GM12878 (cell line): Measurements from ENCODE around the gene HMGB2. TPM values are rescaled to one million over a fixed set of nuclear protein-coding genes. Genes with fewer than 3 reads are reported as not detected.

ENCODE experiments used
- ATAC-seq: fragments of 200-7000 bp; cut with Tn5 transposase; 3 replicates; pipeline ENCODE4 v1.9.1; 2020; ENCODE audit warnings: mild to moderate bottlenecking, moderate library complexity
- BruUV-seq: library from RNA; stranded (reverse); fragments of 400-500 nt; replicated peaks from 2 replicates; lab custom pipeline; 2021; lab: Mats Ljungman, UMichigan
- CTCF ChIA-PET: fragments of 300-600 bp; sonication (Branson Sonifier 250); formaldehyde crosslinking; extraction: SDS; loops from one replicate; lab custom pipeline; 2021; ENCODE audit warnings: inconsistent platforms; lab: Yijun Ruan, JAX
- POLR2A ChIA-PET: fragments of 350-600 bp; formaldehyde crosslinking; extraction: SDS; loops from one replicate; lab custom pipeline; 2021; ENCODE audit warnings: inconsistent platforms; lab: Charles Lee
- RAD21 ChIA-PET: fragments of 300-600 bp; sonication (Branson Sonifier 250); formaldehyde crosslinking; loops from one replicate; lab custom pipeline; 2023; ENCODE audit warnings: antibody characterized with exemption; ENCODE audit not compliant: unreplicated experiment; lab: Charles Lee
- SMC1A ChIA-PET: fragments of 300-600 bp; sonication (Branson Sonifier 250); formaldehyde crosslinking; loops from one replicate; lab custom pipeline; 2023; ENCODE audit not compliant: unreplicated experiment, uncharacterized antibody; lab: Charles Lee
- DNase-seq: peaks from one replicate; pipeline ENCODE4 v3.0.0-alpha.2; 2011; ENCODE audit warnings: low read depth, low spot score
- FAIRE-seq: peaks from 3 replicates; lab custom pipeline; 2011; peaks lifted over from hg19 to GRCh38; lab: Jason Lieb, UNC
- H2AFZ ChIP-seq: 2 replicates; pipeline ENCODE4 v1.6.0; 2011; ENCODE audit warnings: low read depth, low read length, control low read depth; ENCODE audit not compliant: control insufficient read depth
- H3K27ac ChIP-seq: 2 replicates; pipeline ENCODE4 v1.5.1; 2011; ENCODE audit warnings: control low read depth; ENCODE audit not compliant: control insufficient read depth, insufficient read depth
- H3K27me3 ChIP-seq, 2 experiments: replicated peaks in 1 of 2; 2 replicates each; pipeline versions ENCODE4 v1.6.0 to v1.6.1; 2011; ENCODE audit warnings: low read length in 1 of 2; ENCODE audit not compliant: control insufficient read depth in 2 of 2, insufficient read depth in 2 of 2
- H3K36me3 ChIP-seq, 2 experiments: 2 replicates each; pipeline ENCODE4 v1.5.1; 2011; ENCODE audit warnings: low read length in 1 of 2; ENCODE audit not compliant: control insufficient read depth in 2 of 2, insufficient read depth in 2 of 2
- H3K4me1 ChIP-seq: 2 replicates; pipeline ENCODE4 v1.6.1; 2011; ENCODE audit warnings: mild to moderate bottlenecking, low read length, moderate library complexity, mixed read lengths; ENCODE audit not compliant: control insufficient read depth, insufficient read depth
- H3K4me2 ChIP-seq: 2 replicates; pipeline ENCODE4 v1.6.0; 2011; ENCODE audit warnings: control low read depth; ENCODE audit not compliant: control insufficient read depth, insufficient read depth
- H3K4me3 ChIP-seq: fragments of 200-600 bp; sonication (generic); 2 replicates; pipeline ENCODE4 v1.5.1; 2016
- H3K79me2 ChIP-seq: 2 replicates; pipeline ENCODE4 v1.6.0; 2011; ENCODE audit warnings: low read length; ENCODE audit not compliant: control insufficient read depth, insufficient read depth
- H3K9ac ChIP-seq: 2 replicates; pipeline ENCODE4 v1.8.0; 2011; ENCODE audit warnings: low read length, control low read depth, mixed read lengths; ENCODE audit not compliant: control insufficient read depth, insufficient read depth
- H3K9me3 ChIP-seq: replicated peaks from 3 replicates; pipeline ENCODE4 v1.5.1; 2011; ENCODE audit warnings: mild to moderate bottlenecking, low read length; ENCODE audit not compliant: control insufficient read depth, insufficient read depth
- H4K20me1 ChIP-seq: 2 replicates; pipeline ENCODE4 v1.6.0; 2011; ENCODE audit not compliant: control insufficient read depth, insufficient read depth
- ATF7 ChIP-seq: fragments of 450-650 bp; IDR thresholded peaks from 2 replicates; pipeline ENCODE4 v1.6.1; 2016; ENCODE audit warnings: low read depth, mild to moderate bottlenecking
- BRCA1 ChIP-seq: IDR thresholded peaks from 2 replicates; pipeline ENCODE4 v1.6.1; 2011; ENCODE audit warnings: low read depth, low read length, improper control_type of control experiment
- CEBPB ChIP-seq, 2 experiments: fragments of 150-350 bp in 1 of 2; IDR thresholded peaks; 2 replicates each; pipeline ENCODE4 v1.6.1; 2012 to 2014; ENCODE audit warnings: low read depth in 2 of 2, low read length in 2 of 2, borderline replicate concordance in 1 of 2, inconsistent platforms in 1 of 2
- CHD4 ChIP-seq: fragments of 200-600 bp; sonication (generic); IDR thresholded peaks from 2 replicates; pipeline ENCODE4 v1.6.1; 2016; ENCODE audit warnings: mild to moderate bottlenecking
- CREM ChIP-seq: IDR thresholded peaks from 2 replicates; pipeline ENCODE4 v1.6.1; 2014; ENCODE audit warnings: antibody characterized with exemption, low read depth
- GABPA ChIP-seq: IDR thresholded peaks from 2 replicates; pipeline ENCODE4 v1.6.1; 2014; ENCODE audit warnings: antibody characterized with exemption, low read depth, mild to moderate bottlenecking, inconsistent platforms
- HDGF ChIP-seq: fragments of 450-650 bp; IDR thresholded peaks from 2 replicates; pipeline ENCODE4 v1.6.1; 2016; ENCODE audit warnings: antibody characterized with exemption
- PML ChIP-seq: IDR thresholded peaks from 2 replicates; pipeline ENCODE4 v1.6.1; 2012; ENCODE audit warnings: low read length, inconsistent platforms
- RELA ChIP-seq: fragments of 450-650 bp; IDR thresholded peaks from 2 replicates; pipeline ENCODE4 v1.8.0; 2014; ENCODE audit warnings: borderline replicate concordance; ENCODE audit not compliant: partially characterized antibody
- SREBF2 ChIP-seq: IDR thresholded peaks from 2 replicates; pipeline ENCODE4 v1.6.1; 2012; ENCODE audit warnings: mild to moderate bottlenecking, low read length
- WGBS: methylation state at CpG from one replicate; pipeline ENCODE4 v1.1.6; 2016; ENCODE audit warnings: low lambda C conversion rate; ENCODE audit not compliant: insufficient replicate concordance, insufficient coverage; ENCODE audit errors: missing lambda C conversion rate; 5-methylcytosine and 5-hydroxymethylcytosine counted together
- in situ Hi-C: fragments of 300-500 bp; cut with MboI; formaldehyde crosslinking; loops from 9 replicates; pipeline ENCODE4 v1.14.3; 2018; ENCODE audit warnings: mixed read lengths
- intact Hi-C: fragments of 100-400 bp; cut with micrococcal nuclease; formaldehyde crosslinking; loops from one replicate; pipeline ENCODE4 v1.14.2; 2022; ENCODE audit not compliant: unreplicated experiment
- polyA plus RNA-seq, 11 experiments: library from polyadenylated mRNA; depleted of rRNA in 4 of 11; unstranded in 6 of 11; stranded (reverse) in 5 of 11; fragments of >200 nt; fragmentation: Nextera tagmentation in 4 of 11; fragmentation: Illumina TruSeq in 1 of 11; extraction: Ambion mirVana in 4 of 11; extraction: Trizol in 1 of 11; gene quantifications; 1 replicate in 1 of 11; 2 replicates in 10 of 11; pipeline versions ENCODE4 v1.2.1 to v1.2.3, GENCODE V29; 2011 to 2016; ENCODE audit warnings: inconsistent platforms in 2 of 11, missing spikeins in 2 of 11, low read depth in 1 of 11
- total RNA-seq, 4 experiments: library from RNA; depleted of rRNA in 3 of 4; stranded (reverse); fragments of >200 nt in 3 of 4; fragmentation: Illumina TruSeq in 1 of 4; extraction: Trizol in 1 of 4; gene quantifications; 2 replicates each; pipeline versions ENCODE4 v1.2.1 to v1.2.3, GENCODE V29; 2013 to 2021
- TF ChIP-seq, protein P1 (sequence below): IDR thresholded peaks from 2 replicates; pipeline ENCODE4 v1.6.1; 2011; ENCODE audit warnings: borderline replicate concordance, low read depth, mild to moderate bottlenecking, moderate library complexity, low read length; ENCODE audit not compliant: insufficient read depth, poor library complexity, severe bottlenecking
- TF ChIP-seq, protein P2 (sequence below): fragments of 450-650 bp; IDR thresholded peaks from 2 replicates; pipeline ENCODE4 v1.6.1; 2016; ENCODE audit warnings: mild to moderate bottlenecking
- TF ChIP-seq, protein P3 (sequence below): fragments of 150-350 bp; IDR thresholded peaks from 2 replicates; pipeline ENCODE4 v1.6.1; 2016; ENCODE audit warnings: low read depth, low read length

Gene HMGB2
- total and polyA plus RNA-seq, 10 of the 15 experiments (the other 5 are each of a cell fraction or from before 2014, with no cell fraction given): 260 to 961 (median 668) TPM

DNA sequence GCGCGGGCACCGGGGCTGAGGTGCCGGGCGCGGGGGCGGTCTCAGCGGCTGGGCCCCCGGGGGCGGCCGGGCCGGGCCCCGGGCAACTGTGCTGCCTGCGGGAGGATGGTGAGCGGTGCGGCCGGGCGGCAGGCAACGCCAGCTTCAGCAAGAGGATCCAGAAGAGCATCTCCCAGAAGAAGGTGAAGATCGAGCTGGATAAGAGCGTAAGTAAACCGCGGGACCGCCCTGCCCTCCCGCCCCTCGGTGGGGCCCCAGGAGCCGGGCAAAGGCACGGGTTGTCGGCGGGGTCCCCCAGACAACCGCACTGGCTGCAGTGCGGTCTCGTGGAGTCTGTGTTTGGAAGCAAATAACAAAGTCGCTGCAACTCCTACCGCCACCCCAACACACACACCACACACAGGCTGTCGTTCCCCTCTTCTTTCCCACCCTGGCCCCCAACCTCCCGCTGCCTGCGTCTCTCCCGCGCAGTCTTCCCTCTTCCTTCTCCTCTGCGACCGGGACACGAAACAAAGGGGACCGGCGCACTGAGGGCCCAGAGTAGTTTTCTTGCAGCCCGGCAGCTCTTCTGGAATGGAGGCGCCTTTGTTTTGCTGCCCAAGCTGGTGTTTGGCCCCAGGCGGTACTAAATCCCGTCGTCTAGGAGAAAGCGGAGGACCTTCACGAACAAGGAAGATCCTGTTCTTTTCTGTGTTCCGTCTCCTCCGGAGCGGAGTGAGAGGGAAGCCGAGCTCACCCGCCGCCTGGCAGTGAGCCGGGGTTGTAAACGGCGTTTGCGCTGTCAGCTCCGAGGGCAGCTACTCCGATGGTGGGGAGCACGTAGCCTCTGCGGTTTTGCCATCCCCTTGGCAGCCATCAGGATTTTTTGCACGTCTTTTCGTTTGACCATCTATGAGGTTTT, 37.4 kb upstream of the HMGB2 start (continued):
- TF ChIP-seq GABPA (no peak), BRCA1 (no peak), HDGF (no peak)

DNA sequence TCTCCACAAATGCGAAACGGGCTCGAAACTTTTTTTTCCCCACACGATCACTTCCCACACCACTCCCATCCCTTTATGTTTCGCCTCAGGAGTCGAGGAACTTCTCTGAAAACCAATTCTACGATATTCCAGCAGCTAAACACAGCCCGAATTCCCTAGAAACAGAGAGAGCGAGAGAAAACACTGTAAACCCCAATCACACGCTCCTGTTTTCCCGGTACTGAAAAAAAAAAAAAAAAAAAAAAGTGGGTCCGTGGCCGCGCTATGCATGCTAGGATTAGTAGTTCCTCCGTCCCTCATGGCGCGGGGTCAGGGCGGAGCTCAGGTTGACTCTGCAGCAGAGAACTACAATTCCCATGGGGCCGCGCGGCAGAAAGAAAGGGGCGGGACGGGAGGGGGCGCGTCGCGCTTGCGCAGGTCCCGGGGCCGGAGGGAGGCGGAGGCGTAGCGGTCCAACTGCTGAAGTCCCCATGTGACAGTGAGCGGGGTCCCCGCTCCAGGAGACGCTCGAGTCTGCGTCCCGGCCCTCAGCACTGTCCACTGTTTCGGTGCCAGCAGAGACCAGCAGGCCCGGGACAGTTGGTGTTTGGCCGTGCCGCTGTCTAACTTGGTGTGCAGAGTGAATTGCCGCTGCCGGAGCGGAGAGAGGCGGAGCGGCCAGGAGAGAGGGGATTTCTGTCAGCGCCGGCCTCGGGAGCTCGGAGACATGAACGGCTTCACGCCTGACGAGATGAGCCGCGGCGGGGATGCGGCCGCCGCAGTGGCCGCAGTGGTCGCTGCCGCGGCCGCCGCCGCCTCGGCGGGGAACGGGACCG, 36.5 kb upstream of the HMGB2 start, which contains the start of gene SAP30:
Gene SAP30 (plus strand): TSS at position 478 of the 815 bp plus-strand sequence. CDS start 229 bp downstream, at position 707.
- H2AFZ ChIP-seq: peak within 1 kb of the TSS; percentile 94
- peak; percentile 86 for ATAC-seq
- RAD21 ChIA-PET: interaction anchor here (0.6 to 9.0 kb wide), 10 partner anchors 7 to 1614 kb away, joined by 3 to 145 read pairs (median 3); partner anchors contain the start of genes GALNT7 and HMGB2
- peak within 1 kb of the TSS; percentile 83 for H3K9ac ChIP-seq
- DNase-seq: peak; percentile 89
- H3K36me3 ChIP-seq: 0 out of 4 replicates have a peak, but pooled peaks cover 0 to under 1% of the 10 kb centered on the region in 2 experiments
- POLR2A ChIA-PET: interaction anchor here (0.6 to 14.6 kb wide), 12 partner anchors 7 to 898 kb away, joined by 3 to 472 read pairs (median 6); partner anchors contain the start of genes GALNT7 and HMGB2
- CTCF ChIA-PET: interaction anchor here (0.7 to 3.9 kb wide), 8 partner anchors 10 to 308 kb away, joined by 3 to 21 read pairs (median 6); partner anchors contain the start of gene HMGB2
- TSS peak; percentile 61 for BruUV-seq
- H4K20me1 ChIP-seq: no peaks in the 10 kb centered on the region
- peak; percentile 62 for FAIRE-seq
- H3K4me2 ChIP-seq: peak within 1 kb of the TSS; percentile 75
- peaks cover 76% of the 10 kb centered on the region for H3K79me2 ChIP-seq
- peak within 1 kb of the TSS; percentile 99 for H3K4me3 ChIP-seq
- peaks cover 8% of the 10 kb centered on the region for H3K4me1 ChIP-seq
- SMC1A ChIA-PET: interaction anchor here (0.6 to 13.8 kb wide), 6 partner anchors 25 to 55 kb away, joined by 3 to 232 read pairs (median 4); partner anchors contain the start of gene HMGB2
- H3K27ac ChIP-seq: peak within 1 kb of the TSS; percentile 84
- WGBS: 2% methylated on average over 52 of the region's 72 CpGs
- no peaks in the 10 kb centered on the region for H3K27me3 ChIP-seq
- in situ Hi-C loops: no loop called here
- intact Hi-C loops: loop anchor here (1.0 to 5.0 kb wide), 2 partner anchors 36 to 912 kb away; partner anchors contain the start of genes CEP44, FBXO8 and HMGB2
- H3K9me3 ChIP-seq: no peaks in the 10 kb centered on the region
- no peak for TF ChIP-seq SREBF2
- peak; percentile 26; the same call in 1 of the 2 replicates for TF ChIP-seq ATF7
- TF ChIP-seq, protein P1, sequence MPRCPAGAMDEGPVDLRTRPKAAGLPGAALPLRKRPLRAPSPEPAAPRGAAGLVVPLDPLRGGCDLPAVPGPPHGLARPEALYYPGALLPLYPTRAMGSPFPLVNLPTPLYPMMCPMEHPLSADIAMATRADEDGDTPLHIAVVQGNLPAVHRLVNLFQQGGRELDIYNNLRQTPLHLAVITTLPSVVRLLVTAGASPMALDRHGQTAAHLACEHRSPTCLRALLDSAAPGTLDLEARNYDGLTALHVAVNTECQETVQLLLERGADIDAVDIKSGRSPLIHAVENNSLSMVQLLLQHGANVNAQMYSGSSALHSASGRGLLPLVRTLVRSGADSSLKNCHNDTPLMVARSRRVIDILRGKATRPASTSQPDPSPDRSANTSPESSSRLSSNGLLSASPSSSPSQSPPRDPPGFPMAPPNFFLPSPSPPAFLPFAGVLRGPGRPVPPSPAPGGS: no peak
- TF ChIP-seq, protein P2, sequence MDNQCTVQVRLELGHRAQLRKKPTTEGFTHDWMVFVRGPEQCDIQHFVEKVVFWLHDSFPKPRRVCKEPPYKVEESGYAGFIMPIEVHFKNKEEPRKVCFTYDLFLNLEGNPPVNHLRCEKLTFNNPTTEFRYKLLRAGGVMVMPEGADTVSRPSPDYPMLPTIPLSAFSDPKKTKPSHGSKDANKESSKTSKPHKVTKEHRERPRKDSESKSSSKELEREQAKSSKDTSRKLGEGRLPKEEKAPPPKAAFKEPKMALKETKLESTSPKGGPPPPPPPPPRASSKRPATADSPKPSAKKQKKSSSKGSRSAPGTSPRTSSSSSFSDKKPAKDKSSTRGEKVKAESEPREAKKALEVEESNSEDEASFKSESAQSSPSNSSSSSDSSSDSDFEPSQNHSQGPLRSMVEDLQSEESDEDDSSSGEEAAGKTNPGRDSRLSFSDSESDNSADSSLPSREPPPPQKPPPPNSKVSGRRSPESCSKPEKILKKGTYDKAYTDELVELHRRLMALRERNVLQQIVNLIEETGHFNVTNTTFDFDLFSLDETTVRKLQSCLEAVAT: peak; percentile 32; the same call in 1 of the 2 replicates
- TF ChIP-seq, protein P3, sequence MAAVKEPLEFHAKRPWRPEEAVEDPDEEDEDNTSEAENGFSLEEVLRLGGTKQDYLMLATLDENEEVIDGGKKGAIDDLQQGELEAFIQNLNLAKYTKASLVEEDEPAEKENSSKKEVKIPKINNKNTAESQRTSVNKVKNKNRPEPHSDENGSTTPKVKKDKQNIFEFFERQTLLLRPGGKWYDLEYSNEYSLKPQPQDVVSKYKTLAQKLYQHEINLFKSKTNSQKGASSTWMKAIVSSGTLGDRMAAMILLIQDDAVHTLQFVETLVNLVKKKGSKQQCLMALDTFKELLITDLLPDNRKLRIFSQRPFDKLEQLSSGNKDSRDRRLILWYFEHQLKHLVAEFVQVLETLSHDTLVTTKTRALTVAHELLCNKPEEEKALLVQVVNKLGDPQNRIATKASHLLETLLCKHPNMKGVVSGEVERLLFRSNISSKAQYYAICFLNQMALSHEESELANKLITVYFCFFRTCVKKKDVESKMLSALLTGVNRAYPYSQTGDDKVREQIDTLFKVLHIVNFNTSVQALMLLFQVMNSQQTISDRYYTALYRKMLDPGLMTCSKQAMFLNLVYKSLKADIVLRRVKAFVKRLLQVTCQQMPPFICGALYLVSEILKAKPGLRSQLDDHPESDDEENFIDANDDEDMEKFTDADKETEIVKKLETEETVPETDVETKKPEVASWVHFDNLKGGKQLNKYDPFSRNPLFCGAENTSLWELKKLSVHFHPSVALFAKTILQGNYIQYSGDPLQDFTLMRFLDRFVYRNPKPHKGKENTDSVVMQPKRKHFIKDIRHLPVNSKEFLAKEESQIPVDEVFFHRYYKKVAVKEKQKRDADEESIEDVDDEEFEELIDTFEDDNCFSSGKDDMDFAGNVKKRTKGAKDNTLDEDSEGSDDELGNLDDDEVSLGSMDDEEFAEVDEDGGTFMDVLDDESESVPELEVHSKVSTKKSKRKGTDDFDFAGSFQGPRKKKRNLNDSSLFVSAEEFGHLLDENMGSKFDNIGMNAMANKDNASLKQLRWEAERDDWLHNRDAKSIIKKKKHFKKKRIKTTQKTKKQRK: no peak
- no peak for TF ChIP-seq CEBPB (IDR thresholded peaks at IDR 0.05; ENCODE audit: borderline replicate concordance in 1 of 2, low read depth in 2 of 2, low read length in 2 of 2)
- TF ChIP-seq CREM: peak; percentile 79
- no peak for TF ChIP-seq CHD4
- peak; percentile 80 for TF ChIP-seq PML
- TF ChIP-seq RELA: no peak
